Measurements from ENCODE around the gene DERA.
"Not testable (repeated sequence)": the region's sequence is repeated elsewhere in the genome, so short reads cannot be mapped to it uniquely, and the experiment has no call there.

The DERA gene

GRCh38 chr12:16016748-16017147 lies 105.6 kb downstream of the DERA start:
- no peak for DNase-seq

GRCh38 chr12:16018306-16018705 lies 107.2 kb downstream of the DERA start:
- DNase-seq: no peak

GRCh38 chr12:16019136-16019535 lies 108.0 kb downstream of the DERA start:
- no peak for DNase-seq

GRCh38 chr12:16020031-16020430 lies 108.9 kb downstream of the DERA start:
- DNase-seq: no peak

- DNase-seq: no peak
These were observed 109.9 kb downstream of the DERA start for GRCh38 chr12:16021026-16021425.

GRCh38 chr12:16021676-16022075 lies 110.5 kb downstream of the DERA start:
- no peak for DNase-seq

- no peak for DNase-seq
These were observed 115.9 kb downstream of the DERA start for GRCh38 chr12:16027002-16027401.

GRCh38 chr12:16030744-16031143 lies 119.6 kb downstream of the DERA start:
- no peak for DNase-seq

GRCh38 chr12:16034136-16034817 lies 123.1 kb downstream of the DERA start:
- DNase-seq: no peak

GRCh38 chr12:16036073-16036472 lies 124.9 kb downstream of the DERA start:
- no peak for DNase-seq

- no peak for DNase-seq
These were observed 126.4 kb downstream of the DERA start for GRCh38 chr12:16037533-16037932.

GRCh38 chr12:16043480-16043879 lies 132.3 kb downstream of the DERA start:
- DNase-seq: no peak

GRCh38 chr12:16046266-16046665 lies 135.1 kb downstream of the DERA start:
- no peak for DNase-seq

- DNase-seq: no peak
These were observed 137.4 kb downstream of the DERA start for GRCh38 chr12:16048511-16048910.

GRCh38 chr12:16056910-16057309 lies 145.8 kb downstream of the DERA start:
- no peak for DNase-seq

- DNase-seq: not testable (repeated sequence)
These were observed 146.2 kb downstream of the DERA start for GRCh38 chr12:16057351-16057751.

GRCh38 chr12:16062611-16063010 lies 151.5 kb downstream of the DERA start:
- DNase-seq: no peak

GRCh38 chr12:16063726-16064125 lies 152.6 kb downstream of the DERA start:
- DNase-seq: no peak

GRCh38 chr12:16070113-16070512 lies 159.0 kb downstream of the DERA start:
- no peak for DNase-seq

GRCh38 chr12:16072678-16073077 lies 161.5 kb downstream of the DERA start:
- DNase-seq: no peak

GRCh38 chr12:16074894-16075293 lies 163.8 kb downstream of the DERA start:
- DNase-seq: no peak

GRCh38 chr12:16075887-16076286 lies 164.8 kb downstream of the DERA start:
- DNase-seq: no peak

GRCh38 chr12:16076557-16076956 lies 165.4 kb downstream of the DERA start:
- DNase-seq: no peak

- DNase-seq: no peak
These were observed 165.9 kb downstream of the DERA start for GRCh38 chr12:16076970-16077522.

GRCh38 chr12:16086462-16086861 lies 175.3 kb downstream of the DERA start:
- DNase-seq: no peak

All from stimulated activated naive CD4-positive, alpha-beta T cell treated with Interleukin-2 at 50 U/mL for 16 hours (primary cell).